Tibial nerve (tissue), 4 donors: ENCODE measurements around the gene AGPAT3.

Experiments
- EP300 ChIP-seq, 2 donors: sonication (generic); formaldehyde crosslinking; IDR thresholded peaks; one replicate each; pipeline ENCODE4 v1.6.1; 2017; ENCODE audit warnings: antibody characterized with exemption in 2 of 2, mild to moderate bottlenecking in 1 of 2
- TF ChIP-seq, protein P1 (sequence below), 5 experiments: fragments of 200-600 bp in 3 of 5; fragments of 450-650 bp in 2 of 5; sonication (generic) in 3 of 5; IDR thresholded peaks; one replicate each; pipeline ENCODE4 v1.5.1; 2016 to 2019; ENCODE audit warnings: antibody characterized with exemption in 5 of 5, mild to moderate bottlenecking in 3 of 5, moderate library complexity in 2 of 5

DNA sequence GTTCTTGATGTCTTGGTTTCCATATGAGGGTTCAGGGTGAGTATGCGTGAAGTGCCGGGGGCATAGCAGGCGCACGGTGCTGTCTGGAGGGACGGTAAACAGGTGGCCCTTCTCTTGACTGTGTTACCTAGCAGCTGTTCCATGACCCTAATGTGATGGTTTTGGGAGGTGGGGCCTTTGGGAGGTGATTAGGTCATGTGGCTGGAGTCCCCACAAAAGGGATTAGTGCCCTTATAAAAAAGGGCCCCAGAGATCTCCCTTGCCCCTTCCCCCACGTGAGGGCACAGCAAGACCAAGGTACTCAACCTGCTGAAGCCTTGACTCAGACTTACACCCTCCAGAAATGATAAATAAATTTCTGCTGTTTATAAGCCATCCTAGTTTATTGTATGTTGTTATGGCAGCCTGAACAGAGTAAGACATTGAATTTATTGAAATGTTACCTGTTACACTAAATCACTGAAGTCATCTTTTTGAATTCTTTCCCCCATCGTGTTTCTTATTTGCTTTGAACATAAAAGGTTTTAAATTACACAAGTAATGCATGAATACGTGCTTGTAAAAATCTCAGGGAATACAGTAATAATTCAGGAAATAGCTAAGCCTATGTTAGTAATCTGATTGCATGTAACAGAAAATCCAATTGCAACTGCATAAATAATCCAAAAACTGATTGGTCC lies 162.7 kb downstream of the AGPAT3 start:
- TF ChIP-seq EP300 (IDR thresholded peaks at IDR 0.05): no peak
- TF ChIP-seq, protein P1, sequence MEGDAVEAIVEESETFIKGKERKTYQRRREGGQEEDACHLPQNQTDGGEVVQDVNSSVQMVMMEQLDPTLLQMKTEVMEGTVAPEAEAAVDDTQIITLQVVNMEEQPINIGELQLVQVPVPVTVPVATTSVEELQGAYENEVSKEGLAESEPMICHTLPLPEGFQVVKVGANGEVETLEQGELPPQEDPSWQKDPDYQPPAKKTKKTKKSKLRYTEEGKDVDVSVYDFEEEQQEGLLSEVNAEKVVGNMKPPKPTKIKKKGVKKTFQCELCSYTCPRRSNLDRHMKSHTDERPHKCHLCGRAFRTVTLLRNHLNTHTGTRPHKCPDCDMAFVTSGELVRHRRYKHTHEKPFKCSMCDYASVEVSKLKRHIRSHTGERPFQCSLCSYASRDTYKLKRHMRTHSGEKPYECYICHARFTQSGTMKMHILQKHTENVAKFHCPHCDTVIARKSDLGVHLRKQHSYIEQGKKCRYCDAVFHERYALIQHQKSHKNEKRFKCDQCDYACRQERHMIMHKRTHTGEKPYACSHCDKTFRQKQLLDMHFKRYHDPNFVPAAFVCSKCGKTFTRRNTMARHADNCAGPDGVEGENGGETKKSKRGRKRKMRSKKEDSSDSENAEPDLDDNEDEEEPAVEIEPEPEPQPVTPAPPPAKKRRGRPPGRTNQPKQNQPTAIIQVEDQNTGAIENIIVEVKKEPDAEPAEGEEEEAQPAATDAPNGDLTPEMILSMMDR (IDR thresholded peaks at IDR 0.05): no peak
